HG02981 (cell line): ENCODE measurements around the gene ITK.
"Not testable (repeated sequence)": the region's sequence is repeated elsewhere in the genome, so short reads cannot be mapped to it uniquely, and the experiment has no call there.

Experiments used
- ATAC-seq: cut with Tn5 transposase; IDR thresholded peaks from one replicate; pipeline ENCODE4 v1.9.1; 2021; ENCODE audit warnings: mild to moderate bottlenecking, moderate library complexity; ENCODE audit not compliant: unreplicated experiment

The ITK gene

DNA sequence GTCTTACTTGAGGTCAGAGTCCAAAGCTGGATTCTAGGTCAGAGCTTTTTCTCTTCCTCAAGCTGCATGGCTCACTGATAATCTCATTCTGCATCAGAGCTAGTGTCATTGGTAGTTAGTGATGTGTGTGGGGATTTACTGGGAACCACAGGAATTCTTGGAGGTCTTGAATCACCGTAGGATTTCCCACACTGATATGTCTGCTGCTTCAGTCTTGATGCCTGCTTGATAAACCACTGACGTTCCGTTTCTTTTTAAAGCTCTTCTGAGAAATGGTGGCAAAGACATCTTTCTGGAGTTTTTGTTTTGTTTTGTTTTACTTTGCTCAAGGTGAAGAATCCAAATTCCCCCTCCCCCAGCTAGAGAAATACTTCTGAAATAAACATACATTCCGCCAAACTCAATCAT lies 13.4 kb upstream of the ITK start:
- ATAC-seq, result no peak

DNA sequence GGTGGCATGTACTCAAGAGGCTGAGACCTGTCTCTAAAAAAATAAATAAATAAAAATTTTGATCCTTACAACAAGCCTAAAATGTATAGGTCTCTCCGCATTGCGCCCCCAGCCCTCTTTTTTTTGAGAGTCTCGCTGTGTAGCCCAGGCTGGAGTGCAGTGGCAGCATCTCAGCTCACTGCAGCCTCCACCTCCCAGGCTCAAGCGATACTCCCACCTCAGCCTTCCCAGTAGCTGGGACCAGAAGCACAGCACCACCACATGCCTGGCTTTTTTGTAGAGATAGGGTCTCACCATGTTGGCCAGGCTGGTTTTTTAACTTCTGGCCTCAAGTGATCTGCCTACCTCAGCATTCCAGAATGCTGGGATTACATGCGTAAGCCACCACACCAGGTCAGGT lies 12.4 kb upstream of the ITK start:
- ATAC-seq, result no peak

DNA sequence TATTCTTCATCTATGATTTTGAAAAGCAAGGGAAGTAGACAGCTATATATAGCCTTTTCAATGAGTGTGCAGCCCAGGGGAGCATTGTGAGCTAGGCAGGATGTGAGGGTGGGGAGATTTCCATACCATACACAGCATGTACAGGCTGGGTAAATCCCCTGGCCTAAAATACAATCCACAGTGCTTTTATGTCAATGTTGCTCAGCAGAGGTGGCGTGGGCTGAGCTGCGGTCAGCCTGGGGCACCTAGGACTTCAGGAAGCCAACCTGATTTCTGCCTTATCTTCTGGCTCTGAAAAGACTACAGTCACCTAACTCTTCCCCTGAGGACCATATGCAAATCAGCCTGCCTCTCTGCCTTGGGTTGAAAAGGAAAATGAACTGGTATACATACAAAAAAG lies 8.2 kb upstream of the ITK start:
- peak; percentile 99 for ATAC-seq

DNA sequence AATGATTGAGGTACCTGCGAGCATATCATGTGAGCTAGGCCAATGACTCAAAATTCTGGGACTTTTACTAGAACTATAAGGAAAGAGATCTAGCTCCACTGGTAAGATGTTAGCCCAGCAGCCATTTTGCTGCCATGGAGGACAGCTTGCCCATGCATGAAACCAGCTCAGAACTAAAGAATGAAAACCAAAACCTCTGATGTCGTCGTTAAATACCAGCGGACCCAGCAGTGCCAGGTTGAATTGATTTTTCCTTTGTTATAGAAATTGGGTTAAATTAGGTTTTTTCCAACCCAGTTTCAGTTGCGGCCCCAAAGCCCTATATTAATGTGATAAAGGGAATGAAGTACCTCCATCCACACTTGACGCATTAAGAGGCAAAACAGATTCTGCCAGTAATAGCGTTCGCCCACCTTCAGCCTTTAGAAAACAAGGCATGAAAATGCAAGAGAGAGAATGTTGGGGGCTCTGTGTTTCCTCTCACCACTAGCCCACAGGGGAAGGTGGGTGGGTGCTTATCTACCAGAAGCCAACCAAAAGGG lies 5.5 kb upstream of the ITK start:
- no peak for ATAC-seq

DNA sequence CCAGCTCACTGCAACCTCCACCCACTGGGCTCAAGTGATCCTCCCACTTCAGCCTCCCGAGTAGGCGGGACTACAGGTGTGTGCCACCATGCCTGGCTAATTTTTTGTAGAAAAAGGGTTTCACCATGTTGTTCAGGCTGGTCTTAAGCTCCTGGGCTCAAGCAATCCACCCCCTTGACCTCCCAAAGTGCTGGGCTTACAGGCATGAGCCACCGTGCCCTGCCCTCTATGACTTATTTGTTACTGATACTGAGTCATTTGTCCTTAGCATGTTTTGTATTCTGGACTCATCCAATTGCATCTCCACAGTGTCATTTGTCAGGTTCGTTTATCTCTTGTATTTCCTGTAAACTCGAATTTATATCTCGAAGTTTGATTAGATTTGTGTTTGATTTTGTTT lies 2.7 kb upstream of the ITK start:
- no peak for ATAC-seq

DNA sequence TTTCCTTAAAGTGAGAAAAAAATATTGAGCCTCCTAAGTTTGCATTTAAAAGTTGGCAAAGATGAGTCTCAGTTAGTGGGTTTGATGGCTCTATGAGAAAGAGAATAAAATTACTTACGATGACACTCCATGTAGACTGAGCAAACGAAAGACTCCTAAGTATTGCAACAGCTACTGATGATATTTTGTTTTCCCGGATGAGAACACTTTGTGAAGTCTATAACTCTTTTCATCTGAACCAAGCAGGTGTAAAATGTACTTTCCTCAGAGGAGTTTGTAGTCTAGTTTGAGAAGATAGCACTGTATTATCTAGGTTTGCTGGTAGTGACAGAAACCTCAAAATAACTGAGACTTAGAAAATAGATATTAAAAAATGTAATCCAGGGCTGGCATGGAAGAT lies 1.7 kb upstream of the ITK start:
- no peak for ATAC-seq

DNA sequence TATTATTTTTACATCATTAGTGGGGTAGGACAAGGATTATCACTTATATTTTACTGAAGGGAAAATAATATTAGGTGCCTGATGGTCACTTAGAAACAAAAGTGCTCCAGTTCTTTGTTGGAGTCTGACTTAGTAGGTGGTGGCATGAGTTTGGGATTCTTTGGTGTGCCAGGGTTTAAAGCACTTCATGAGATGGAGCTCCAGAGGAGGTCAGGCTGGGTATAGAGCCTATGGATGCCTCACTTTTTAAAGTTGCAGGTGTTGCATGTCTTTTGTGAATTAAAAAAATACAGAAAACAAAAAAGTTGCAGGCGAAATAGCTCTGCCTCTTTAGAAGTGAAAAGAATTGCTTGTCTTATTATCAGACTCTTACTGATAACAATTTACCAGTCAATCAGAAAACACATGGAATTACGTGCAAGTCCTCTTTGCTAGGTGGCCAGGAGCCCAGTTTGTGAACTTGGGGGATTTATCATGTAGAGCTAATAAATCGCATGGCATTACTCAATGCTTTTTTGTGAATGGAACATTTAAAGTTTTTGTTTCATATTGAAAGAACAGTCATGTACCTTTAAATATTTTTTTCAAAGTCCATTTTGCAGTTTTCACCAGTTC lies 1.6 kb downstream of the ITK start:
- no peak for ATAC-seq

DNA sequence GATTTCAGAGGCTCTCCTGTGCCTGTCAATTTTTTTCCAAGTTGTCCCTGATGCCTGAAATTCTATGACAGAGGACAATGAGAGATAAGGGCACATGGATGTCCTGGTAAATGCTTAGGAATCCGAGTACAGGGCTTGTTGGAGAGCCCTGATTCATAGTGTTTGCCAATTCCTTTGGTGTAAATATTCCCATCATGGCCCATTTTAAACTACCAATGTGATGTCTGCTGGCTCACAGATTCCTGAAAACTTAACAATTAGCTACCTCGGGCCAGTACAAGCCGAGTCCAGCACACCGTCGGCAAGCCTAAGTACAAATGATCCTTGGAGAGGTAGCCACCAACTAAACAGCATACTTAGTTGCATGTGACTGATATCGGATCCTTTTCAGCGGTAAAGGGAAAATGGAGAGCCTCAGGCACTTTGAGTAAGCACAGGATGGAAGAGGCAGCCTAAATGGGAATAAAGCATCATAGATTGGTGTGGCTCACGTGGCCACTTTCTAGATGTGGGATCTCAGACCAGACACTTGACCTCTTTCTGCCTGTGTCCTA lies 3.6 kb downstream of the ITK start:
- ATAC-seq, result no peak

DNA sequence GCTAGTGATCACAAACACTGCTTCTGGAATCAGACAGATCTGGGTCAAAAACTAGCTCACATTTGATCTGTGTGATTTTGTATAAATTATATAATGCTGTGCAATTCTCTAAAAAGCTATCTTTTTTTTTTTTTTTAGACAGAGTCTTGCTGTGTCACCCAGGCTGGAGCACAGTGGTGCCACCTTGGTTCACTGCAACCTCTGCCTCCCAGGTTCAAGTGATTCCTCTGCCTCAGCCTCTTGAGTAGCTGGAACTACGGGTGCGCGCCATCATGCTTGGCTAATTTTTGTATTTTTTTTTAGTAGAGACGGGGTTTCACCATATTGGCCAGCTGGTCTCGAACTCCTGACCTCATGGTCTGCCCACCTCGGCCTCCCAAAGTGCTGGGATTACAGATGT lies 4.5 kb downstream of the ITK start:
- ATAC-seq, result not testable (repeated sequence)

DNA sequence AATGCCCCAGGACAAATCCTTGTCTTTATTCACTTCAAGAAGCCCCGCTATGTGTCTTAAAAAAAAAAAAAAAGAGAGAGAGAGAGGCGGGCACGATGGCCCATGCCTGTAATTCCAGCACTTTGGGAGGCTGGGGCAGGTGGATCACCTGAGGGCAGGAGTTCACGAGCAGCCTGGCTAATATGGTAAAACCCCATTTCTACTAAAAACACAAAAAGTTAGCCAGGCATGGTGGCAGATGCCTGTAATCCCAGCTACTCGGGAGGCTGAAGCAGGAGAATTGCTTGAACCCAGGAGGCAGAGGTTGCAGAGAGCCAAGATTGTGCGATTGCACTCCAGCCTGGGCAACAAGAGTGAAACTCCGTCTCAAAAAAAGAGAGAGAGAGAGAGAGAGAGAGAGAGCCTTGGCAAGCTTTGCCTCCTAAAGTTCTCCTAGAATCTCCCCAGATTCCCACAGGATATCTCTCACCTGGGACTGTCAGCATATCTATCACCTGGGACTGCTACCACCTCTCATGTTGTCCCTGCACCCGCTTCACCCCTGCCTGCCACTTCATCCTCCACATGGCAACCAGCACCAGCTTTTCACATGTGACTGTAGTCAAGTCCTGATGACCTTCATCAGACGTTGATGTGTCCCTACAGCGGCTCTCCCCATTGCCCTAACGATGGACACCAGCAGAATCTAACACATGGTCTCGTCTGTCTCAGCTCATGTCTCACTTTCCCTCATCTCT lies 5.8 kb downstream of the ITK start:
- ATAC-seq, result no peak

DNA sequence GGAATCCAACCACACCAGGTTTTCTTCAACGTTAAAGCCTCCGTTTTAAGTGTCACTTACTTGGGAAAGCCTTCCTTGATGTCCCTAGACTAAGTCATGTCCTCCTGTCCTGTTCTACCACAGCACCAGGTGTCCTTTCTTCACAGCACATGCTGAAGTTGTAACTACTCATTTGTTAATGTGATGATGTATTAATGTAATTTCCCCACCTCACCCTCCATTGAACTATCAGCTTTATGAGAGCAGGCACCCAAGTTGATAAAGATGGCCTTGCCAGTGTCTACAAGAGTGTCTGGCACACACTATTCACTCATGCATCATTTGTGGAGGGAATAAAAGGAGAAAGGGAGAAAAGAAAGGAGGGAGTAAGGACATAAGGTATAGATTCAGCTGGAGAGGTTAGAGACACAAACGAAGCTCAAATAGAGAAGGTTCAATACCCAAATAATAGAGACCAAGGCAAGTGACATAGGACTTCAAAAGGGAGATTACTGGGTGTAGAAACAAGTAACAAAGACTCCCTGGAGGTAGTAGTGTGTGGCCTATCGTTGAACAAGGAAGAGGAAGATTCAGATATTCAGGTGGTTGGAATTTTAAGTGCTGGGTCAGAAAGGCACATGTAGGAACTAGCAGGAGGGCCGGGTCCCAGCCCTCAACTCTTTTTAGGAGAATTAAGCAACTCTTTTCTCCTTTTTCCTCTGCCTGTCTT lies 6.6 kb downstream of the ITK start:
- ATAC-seq, result no peak

DNA sequence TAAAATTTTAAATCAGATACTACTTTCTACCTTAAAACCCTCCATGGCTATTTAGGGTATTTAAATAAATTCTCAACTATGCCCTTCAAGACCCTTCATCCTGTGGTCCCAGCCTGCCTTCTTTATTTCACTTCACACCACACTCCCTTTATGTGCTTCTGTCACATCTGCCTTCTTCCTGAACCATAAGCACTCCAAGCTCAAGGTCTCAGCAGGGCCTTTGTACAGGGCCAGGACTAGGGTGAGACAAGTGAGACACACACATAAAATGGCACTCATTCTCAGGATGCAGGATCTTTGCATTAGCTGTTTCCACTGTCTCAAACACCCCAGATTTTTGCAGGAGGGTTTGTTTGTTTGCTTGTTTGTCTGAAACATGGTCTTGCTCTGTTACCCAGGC lies 7.6 kb downstream of the ITK start:
- ATAC-seq, result no peak

DNA sequence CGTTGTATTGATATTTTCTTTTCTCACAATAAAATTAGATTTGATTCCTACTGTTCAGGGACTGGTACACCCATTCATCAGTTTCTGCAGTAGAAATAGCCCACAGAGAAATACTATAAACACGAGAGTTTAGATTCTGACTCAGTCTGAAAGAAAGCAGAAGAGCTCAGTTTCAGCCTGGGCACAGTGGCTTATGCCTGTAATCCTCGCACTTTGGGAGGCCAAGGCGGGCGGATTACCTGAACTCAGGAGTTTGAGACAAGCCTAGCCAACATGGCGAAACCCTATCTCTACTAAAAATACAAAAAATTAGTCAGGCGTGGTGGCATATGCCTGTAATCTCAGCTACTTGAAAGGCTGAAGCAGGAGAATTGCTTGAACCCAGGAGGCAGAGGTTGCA lies 8.6 kb downstream of the ITK start:
- peak; percentile 54 for ATAC-seq

DNA sequence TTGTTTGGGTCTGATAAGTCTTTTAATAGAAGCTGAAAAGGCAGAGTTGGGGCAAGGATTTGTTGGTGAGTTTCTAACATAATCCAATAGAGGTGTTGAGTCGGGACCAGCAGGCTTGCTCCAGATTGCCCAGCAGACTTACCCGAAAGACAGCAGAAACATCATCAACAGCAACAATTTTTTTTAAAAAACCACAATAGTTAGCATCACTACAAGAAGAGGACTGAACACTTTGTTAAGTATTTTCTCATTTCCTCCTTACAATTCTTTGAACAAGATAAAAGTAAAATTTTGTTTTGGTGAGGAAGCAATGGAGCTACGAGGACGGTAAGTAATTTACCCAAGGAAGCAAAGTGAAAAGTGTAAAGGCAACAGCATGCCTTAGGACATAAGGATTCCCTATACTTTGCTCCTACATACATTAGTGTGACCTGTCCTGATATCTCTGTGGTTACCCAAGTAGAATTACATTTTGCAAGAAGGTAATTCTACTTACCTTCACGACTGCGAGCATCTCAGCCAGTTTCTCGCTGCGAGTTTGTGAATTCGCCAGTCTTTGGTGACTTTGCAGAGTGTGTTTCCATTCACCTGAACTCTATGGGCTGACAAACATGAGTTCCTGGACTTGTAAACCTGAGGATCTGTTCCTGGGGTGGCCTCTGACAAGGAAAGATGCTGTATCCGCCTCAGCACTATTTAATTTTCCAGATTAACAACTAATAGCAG lies 13.2 kb downstream of the ITK start:
- no peak for ATAC-seq

DNA sequence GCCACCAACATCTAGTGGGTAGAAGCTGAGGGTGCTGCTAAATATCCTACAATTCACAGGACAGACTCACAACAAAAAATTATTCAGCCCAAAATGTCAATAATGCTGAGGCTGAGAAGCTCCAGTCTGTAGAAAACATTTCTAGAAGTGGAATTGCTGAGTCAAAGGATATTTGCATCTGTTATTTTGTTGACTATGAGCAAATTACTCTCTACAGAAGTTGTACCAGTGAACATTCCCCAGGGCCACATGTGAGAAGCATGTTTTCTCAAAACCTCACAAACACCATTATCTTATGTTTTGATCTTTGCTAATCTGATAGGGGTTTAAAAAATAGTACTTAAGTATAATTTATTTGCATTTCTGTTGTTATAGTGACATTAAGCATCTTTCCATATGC lies 15.4 kb downstream of the ITK start:
- ATAC-seq, result no peak

DNA sequence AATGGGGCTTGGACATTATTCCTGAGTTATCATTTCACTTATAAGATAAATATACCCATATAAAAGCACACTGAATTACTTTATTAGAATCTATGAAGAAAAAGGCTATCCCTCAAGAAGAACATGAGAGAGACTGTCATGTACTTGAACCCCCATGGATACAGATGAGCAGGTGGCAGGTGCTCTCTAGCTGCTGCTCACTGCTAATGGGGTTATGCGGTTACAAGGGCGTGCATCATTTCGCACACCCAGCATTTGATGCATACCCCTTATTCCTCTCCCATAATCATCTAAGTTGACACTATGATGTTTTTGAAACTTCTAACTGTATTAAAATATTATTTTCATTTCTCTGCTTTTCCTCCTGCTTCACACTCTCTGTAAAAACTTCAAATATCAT lies 16.4 kb downstream of the ITK start:
- ATAC-seq, result no peak

DNA sequence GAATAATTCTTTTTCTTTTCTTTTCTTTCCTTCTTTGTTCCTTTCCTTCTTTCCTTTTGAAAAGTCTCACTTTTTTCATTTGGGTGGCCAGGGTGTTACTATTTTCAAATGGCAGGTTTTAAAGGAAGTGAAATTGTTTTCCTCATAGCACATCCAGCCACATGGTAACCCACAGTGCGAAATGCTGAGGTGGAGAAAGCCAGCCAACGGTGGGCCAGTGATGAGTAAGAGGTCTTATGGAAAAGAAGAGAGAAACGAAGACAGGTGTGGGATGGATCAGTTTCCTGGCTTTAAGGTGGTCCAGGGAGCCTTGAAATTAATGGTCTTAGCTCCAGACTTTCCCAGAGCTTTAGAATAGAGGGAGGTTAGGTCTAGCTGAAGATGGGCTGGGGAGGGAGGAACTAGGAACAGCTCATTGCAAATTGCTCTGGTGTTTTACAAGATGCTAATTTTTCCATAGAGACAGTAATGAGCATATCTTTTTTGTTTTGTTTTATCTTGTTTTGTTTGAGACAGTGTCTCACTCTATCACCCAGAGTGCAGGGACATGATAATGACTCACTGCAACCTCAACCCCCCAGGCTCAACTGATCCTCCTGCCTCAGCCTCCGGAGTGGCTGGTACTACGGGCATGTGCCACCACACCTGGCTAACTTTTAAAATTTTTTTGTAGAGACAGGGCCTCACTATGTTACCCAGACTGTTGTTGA lies 17.8 kb downstream of the ITK start:
- ATAC-seq, result no peak

DNA sequence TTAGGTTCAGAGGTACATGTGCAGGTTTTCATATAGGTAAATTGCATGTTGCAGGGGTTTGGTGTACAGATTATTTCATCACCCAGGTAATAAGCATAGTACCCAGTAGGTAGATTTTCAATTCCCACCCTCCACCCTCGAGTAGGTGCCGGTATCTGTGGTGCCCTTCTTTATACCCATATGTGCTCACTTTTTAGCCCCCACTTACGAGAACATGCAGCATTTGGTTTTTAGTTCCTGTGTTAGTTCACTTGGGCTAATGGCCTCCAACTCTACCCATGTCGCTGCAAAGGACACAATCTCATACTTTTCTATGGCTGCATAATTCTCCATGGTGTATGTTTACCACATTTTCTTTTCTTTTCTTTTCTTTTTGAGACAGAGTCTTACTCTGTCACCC lies 21.2 kb downstream of the ITK start:
- no peak for ATAC-seq

DNA sequence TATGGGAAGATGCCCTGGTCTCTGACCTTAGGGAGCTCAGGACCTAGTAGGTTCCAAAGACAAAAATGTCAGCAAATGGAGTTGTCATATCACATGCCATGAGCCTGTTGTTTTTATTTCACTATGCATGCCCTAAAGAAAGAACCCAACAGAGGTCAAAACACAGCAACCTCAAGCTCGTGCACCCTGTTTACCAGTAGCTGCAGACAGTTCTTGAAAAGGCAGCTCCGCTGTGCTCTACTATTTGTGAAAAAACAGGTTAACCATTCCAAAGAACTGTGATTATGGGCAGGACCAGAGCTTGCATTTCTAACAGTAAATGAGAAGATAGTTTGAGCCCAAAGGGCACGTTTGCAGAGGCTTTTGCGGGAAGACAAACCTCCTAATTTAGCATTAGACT lies 22.8 kb downstream of the ITK start:
- ATAC-seq, result no peak

DNA sequence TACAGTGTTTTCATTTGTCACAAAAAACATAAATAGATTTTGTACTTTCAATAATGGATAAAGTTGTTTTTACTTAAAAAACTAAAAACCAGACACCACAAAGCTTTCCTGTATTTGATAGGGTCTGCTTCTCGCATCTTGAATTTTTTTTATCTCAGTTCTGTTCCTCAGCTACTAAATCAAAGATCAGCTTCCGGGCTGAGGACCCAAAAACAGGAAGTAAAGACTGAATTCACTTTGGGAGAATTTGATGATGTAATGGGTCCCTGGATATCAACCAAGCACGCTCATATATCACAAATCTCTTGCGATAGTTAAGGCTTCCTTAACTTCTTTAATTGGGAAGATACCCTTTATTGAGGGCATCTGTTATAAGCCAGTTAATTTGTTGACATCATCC lies 24.1 kb downstream of the ITK start:
- ATAC-seq, result no peak
